GM19238 (cell line): ENCODE data around the gene FSD2.
A peak's percentile ranks its signal among the peaks of the same experiment; 100 is the strongest.
"Not testable (repeated sequence)": the region's sequence is repeated elsewhere in the genome, so short reads cannot be mapped to it uniquely, and the experiment has no call there.

Experiments used
- DNase-seq: peaks from one replicate; pipeline ENCODE4 v3.0.0; 2011; ENCODE audit warnings: low spot score; ENCODE audit not compliant: insufficient read length

Gene FSD2

DNA sequence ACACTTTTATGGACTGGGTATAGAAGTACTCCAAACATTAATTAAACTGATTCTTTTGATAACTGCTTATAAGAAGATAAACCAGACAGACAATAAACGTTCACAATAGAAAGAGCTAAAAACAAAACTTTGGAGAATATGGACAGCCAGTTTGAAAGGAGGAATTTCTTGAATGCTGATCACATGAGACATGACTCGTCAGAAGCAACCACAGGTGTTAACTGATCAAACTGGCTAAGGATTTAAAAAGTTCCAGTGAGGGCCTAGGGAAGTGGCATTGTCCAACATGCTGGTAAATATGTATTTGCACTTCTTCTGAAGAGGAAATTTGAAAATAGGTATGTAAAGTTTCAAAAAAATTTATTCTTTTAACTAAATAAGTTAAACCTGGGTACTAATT is 66.8 kb downstream of the FSD2 start:
- no peak for DNase-seq

DNA sequence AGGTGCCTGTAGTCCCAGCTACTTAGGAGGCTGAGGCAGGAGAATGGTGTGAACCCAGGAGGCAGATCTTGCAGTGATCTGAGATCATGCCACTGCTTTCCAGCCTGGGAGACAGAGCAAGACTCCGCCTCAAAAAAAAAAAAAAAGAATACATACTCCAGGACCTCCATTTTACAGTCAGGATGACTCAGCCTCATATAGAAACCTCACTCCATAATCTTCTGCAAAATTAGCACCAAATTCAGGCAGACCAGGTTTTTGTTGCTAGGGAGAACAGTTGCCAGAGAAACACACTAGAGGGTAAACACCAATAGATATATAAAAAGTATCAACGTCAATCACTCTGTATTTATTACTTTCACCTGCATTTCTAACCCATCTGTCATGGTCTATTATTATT is 67.9 kb downstream of the FSD2 start:
- no peak for DNase-seq

DNA sequence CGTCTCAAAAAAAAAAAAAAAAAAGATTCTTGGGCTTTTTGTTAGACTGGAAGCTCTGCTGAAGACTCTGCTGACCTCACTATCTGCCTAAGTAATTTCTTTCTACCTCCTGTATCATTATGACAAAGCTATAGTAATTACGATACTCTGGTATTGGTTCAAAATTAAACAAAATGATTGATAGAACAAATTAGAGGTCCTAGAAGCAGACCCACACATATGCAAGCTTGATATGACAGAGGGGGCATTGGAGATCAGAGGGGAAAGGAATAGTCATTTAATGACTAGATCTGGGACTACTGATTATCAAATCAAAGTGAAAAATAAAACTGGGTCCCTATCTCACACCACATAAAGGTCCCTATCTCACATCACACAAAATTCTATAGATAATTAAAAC is 74.3 kb downstream of the FSD2 start:
- DNase-seq = no peak

DNA sequence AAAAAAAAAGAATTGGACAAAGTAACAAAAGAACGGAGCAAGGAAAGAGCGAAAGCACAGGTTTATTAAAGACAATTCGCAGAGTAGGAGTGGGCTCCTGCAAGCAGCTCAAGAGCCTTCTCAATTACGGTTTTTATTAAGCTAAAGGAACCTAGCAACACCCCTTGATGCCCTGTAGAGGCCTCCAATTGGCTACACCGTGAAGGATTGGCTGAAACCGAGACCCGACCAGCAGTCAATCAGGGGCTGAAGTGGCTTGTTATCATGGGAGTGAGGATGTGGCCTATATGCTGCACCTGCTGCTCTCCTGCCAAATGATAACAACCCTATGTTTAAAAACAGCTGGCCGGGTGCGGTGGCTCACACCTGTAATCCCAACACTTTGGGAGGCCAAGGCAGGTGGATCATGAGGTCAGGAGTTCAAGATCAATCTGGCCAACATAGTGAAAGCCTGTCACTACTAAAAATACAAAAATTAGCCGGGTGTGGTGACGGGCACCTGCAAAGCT is 75.8 kb downstream of the FSD2 start:
- DNase-seq = no peak

DNA sequence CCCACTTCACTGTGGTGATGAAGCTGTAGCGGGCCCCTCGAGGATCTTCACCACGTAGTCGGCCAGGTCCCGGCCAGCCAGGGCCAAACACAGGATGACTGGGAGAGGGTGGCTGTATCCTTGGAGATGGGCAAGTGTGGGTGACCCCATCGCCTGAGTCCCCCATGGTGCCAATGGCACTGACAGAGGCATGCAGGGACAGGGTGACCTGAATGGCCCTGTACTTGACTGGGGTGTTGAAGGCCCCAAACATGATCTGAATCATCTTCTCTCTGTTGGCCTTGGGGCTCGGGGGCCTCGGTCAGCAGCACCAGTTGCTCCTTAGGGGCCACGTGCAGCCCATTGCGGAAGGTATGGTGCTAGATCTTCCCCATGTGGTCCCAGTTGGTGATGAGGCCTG is 79.1 kb downstream of the FSD2 start:
- DNase-seq = no peak

DNA sequence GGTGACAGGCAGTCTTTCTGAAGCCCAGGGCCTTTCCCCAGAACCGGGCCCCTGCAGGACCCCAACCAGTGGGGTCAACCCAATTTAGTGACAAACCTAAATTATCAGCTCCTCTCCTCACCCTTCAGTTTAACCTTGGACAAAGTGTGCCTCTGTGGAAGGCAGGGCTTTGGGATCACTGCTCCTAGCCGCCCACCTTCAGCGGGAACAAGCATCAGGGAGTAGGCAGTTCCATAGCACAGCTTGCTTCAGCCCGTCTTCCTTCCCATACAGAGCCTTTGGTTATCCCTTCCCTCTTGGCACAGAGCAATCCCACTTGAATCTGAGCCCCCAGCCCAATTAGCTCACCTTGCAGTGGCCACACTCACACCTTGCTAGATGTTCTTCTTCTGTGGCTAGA is 90.9 kb downstream of the FSD2 start:
- DNase-seq = no peak

DNA sequence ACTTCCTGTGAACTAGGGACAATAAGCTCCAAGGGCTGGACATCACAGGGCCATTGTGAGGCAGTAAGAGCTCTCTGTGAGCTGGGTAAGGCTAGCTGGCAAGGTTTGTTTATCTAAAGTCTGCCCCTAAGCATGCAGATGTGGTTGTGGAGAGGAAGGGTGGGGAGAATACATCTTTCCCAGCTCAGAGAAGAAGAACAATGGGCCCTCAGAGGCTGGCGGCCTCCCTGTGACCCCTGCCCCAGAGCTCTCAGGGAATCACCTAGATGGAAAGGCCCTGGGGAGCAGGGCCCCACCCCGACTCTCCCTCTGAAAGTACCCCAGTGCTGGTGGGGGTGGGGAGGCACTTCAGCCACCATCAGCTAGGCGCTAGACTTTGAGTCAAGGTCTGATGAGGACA is 91.9 kb downstream of the FSD2 start:
- no peak for DNase-seq

DNA sequence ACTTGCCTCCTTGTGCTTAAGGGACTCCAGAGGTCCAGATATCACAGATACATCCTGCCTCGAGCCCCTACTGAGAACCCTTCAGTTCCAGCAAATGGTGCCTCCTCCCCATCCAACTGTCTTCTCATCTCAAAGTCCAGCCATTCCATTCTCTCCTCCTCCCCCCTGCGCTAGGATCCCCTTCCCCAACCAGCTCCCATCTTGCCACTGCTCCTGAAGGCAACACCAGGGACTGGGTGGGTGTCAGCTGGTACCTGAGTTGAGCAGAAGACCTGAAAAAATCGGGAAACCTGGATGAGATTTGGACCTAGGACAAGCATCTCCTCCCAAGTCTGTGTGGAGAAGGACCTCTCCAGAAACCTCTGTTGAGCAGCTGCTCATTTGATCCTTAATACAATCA is 93.8 kb downstream of the FSD2 start:
- DNase-seq = no peak

DNA sequence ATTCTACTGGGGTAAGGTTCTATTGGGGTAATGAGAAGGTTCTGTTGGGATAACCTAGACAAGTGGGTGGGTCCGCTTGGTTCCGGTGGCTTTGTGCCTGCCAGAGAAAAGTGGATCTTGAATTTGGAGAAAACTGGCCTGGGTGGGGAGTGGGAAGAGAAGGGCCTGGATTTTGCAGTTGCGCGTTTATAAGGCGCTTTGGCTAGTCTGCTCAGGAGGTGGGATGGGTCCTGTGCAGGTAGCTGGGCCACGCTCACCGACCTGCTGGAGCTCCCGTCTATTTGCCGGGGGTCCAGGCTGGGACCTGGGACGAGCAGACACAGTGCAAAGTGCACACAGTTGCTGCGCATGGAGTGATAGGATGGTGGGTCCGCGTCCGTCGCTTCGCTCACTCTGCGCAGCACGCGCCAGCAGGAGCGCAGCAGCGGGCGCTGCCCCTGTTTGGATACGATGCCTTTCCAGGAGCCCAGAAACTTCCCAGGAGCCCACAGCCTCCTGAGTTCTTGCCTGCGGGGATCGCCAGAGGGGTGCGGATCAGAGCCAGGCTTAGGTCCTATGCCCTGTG is 94.9 kb downstream of the FSD2 start:
- DNase-seq = no peak

DNA sequence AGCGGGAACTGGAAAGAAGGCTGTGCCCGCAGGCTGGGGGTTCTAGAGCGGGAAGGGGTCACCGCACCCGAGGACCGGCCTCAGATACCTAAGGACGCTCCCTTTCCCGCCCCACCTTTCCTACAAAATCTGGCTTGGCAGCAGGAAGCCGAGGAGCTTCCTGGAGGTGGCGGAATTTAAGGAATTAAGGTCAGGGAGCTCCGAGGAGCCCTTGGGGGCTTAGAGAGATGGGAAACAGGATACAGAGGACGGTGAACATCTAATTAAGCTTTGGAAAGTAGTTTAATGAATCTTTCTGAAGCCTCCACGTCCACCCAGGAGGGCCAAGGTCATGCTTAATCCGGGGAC is 95.7 kb downstream of the FSD2 start:
- DNase-seq = no peak

DNA sequence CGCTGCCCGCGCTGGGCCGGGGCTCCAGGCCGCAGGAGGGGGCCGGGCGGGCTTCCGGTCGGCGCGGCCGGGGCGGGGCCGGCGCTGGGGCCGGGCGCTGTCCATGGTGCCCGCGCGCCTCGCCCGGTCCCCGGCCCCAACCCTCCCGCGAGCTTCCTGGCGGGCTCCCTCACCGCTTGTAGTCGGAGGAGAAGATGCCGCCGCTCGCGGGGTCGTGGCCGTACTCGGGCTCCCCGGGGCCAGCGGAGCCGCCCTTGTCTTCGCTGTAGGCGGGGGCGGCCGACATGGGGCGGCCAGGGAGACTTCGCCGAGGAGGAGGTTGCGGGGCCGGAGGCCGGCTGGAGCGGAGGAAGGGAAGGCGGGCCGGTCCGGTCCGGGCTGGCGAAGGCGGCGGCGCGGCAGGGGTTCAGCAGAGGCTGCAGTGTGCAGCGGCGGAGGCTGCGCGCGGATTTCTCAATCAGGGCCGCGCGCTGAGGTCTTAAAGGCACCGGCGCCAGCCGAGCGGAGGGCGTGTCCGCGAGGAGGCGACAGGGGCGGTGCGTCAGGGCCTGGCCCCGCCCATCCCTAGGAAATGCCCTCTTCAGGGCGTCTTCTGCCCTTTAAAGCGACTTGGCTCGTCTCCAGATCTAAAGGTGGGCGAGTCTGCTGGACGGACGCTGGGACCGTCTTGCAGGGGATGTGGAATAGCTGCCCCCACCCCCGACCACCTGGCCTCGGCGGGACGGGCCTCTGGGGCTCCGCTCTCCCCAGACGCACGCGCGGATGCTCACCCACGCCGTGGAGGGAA is 96.3 kb downstream of the FSD2 start, which contains the start of gene AP3B2:
Gene AP3B2 (minus strand): TSS at position 455 of the 787 bp plus-strand sequence. CDS start 169 bp downstream, at position 286.
- peak; percentile 83 for DNase-seq

DNA sequence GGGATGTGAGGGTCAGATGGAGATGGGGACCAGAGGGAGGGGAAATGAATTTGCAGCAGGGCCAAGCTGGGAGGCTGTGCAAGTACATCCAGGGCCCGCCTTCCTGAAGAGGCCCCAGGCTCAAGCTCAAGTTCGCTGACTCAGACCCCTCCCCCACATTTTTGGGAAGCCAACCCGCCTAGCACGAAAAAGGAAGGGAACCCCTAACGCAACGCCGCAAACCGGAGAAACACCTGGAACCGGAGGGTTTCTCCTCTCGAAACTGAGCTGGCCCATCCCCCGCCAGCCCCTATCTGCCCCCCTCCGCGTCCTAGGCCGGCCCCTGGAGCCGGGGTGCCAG is 96.8 kb downstream of the FSD2 start:
- no peak for DNase-seq

DNA sequence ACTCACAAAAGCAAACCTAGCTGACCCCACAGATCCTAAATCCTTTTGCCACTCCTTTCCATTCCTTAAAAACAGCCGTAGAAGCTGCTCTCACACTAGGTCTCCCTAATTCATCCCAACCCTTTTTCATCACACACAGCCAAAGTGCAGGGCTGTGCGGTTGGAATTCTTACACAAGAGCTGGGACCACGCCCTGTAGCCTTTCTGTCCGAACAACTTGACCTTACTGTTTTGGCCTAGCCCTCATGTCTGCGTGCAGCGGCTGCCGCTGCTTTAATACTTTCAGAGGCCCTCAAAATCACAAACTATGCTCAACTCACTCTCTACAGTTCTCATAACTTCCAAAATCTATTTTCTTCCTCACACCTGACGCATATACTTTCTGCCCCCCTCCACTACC is 100.0 kb downstream of the FSD2 start:
- DNase-seq = not testable (repeated sequence)
